GM18511 (cell line): ENCODE data around the gene ADCY9.

Source experiments
- ATAC-seq: cut with Tn5 transposase; IDR thresholded peaks from one replicate; pipeline ENCODE4 v1.9.1; 2021; ENCODE audit warnings: mild to moderate bottlenecking, moderate library complexity; ENCODE audit not compliant: unreplicated experiment

Gene ADCY9

GRCh38 chr16:4096509-4096908, 19.7 kb downstream of the ADCY9 start:
- ATAC-seq, result no peak

- ATAC-seq, result no peak
Measured at GRCh38 chr16:4094127-4094773, 22.0 kb downstream of the ADCY9 start.

GRCh38 chr16:4093495-4094126, 22.6 kb downstream of the ADCY9 start:
- ATAC-seq, result no peak

GRCh38 chr16:4092547-4093265, 23.5 kb downstream of the ADCY9 start:
- no peak for ATAC-seq

- no peak for ATAC-seq
Measured at GRCh38 chr16:4091240-4092012, 24.8 kb downstream of the ADCY9 start.

- no peak for ATAC-seq
Measured at GRCh38 chr16:4090351-4090851, 25.8 kb downstream of the ADCY9 start.

- ATAC-seq, result no peak
Measured at GRCh38 chr16:4089811-4090301, 26.4 kb downstream of the ADCY9 start.

GRCh38 chr16:4089251-4089810, 26.9 kb downstream of the ADCY9 start:
- no peak for ATAC-seq

- no peak for ATAC-seq
Measured at GRCh38 chr16:4087990-4088577, 28.2 kb downstream of the ADCY9 start.

GRCh38 chr16:4087099-4087885, 28.9 kb downstream of the ADCY9 start:
- ATAC-seq, result no peak

GRCh38 chr16:4086153-4086552, 30.1 kb downstream of the ADCY9 start:
- no peak for ATAC-seq

GRCh38 chr16:4085405-4085970, 30.8 kb downstream of the ADCY9 start:
- ATAC-seq, result no peak

- ATAC-seq, result no peak
Measured at GRCh38 chr16:4083347-4083870, 32.8 kb downstream of the ADCY9 start.

- no peak for ATAC-seq
Measured at GRCh38 chr16:4082474-4083044, 33.7 kb downstream of the ADCY9 start.

- no peak for ATAC-seq
Measured at GRCh38 chr16:4081521-4082021, 34.7 kb downstream of the ADCY9 start.

- no peak for ATAC-seq
Measured at GRCh38 chr16:4081047-4081446, 35.2 kb downstream of the ADCY9 start.

- ATAC-seq, result no peak
Measured at GRCh38 chr16:4077174-4077649, 39.0 kb downstream of the ADCY9 start.

GRCh38 chr16:4075534-4075933, 40.7 kb downstream of the ADCY9 start:
- ATAC-seq, result no peak
